G401.6 (cell line): ENCODE data around the gene TAGLN3.

Source experiments
- FAIRE-seq: peaks from 2 replicates; lab custom pipeline; 2012; peaks lifted over from hg19 to GRCh38; lab: Jason Lieb, UNC

TAGLN3 gene

DNA sequence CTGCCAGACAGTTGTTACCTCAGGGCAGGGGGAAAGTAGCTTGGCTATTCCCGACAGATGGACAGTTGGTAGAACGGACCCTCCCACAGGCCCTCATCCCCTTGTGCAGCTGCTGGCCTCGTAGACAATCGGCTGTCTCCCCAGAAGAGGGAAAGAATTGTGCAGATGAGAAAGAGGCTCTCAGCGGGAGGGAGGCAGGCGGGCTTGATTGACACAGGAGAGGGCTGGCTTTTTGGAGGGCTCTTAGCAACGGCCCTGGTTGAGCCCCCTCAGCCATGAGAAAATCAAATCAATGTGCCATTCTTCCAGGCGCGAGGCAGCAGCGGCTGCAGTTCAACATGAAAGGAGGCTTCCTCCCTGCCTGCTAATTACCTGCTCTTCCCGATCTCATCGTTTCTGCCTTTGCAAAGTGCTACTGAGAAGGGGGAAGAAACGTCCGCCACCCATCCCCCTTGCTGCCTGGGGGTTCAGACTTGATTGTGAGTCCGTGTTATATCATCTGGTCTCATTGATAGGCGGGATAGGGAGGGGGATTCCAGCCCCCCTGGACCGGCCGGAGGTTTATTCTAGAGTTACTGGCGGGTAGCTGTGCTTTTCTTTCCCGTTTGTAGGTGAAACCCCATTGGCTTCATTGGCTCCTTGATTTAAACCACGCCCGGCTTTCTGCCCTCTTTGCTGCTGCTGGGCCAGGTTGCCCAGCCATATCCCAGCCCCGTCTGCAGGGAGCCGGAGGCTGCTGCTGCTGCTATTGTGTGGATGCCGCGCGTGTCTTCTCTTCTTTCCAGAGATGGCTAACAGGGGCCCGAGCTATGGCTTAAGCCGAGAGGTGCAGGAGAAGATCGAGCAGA is at the start of gene TAGLN3:
Gene TAGLN3, plus strand, starts transcription at position 287 of the 848 bp plus-strand sequence. Its CDS starts 501 bp downstream, at position 788.
- no peak for FAIRE-seq

DNA sequence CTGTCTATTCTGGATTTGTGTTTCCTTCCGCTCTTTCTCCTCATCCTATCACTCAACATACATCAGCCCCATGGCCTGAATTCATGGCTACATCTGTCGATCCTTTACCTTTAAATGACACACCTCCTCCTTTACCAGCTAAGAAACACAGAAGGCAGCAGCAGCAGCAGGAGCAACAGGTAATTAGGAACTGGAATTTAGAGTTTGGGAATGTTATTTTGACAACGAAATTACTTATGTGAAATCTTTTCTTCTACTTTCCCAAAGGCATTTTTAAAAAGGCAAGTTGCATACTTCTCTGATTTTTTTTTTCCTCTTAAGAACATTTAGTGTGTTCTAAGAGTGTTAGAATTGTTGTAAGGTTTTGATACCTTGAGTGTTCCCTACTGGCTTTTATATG is 49.0 kb upstream of the TAGLN3 start:
- no peak for FAIRE-seq

DNA sequence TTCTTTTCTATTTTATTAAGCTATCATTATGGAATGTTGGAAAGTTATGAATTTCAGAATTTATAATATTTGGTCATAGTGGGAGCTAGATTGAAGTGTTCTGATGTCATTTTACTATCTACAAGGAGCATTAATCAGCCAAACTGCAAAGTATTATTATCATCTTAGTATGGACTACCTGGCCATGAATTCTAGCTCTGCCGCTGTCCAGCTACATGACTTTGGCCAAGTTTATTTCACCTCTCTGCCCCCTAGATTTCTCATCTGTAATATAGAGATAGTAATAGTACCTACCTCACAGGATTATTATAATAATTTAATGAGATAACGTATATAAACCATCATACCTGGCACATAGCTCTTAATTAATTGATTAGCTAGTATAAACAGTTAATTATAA is 47.7 kb upstream of the TAGLN3 start:
- no peak for FAIRE-seq

DNA sequence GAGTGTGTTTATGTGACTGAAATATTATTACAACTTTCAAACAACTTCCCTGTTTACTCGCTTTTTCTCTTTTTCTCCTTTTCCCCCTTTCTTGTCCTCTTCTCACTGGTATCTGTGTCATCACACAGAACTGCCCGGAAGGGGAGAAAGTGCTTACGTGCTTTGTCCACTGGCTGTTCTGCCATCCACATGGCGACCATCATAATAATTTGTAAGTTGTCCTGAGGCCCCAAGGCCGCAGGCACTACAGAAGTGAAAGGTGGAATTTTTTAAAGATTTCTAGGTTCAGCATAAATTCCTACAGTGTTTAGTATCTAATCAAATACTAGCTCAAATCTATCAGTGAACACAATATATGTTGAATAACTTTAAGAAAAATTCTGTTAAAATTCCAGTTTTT is 46.6 kb upstream of the TAGLN3 start:
- no peak for FAIRE-seq

DNA sequence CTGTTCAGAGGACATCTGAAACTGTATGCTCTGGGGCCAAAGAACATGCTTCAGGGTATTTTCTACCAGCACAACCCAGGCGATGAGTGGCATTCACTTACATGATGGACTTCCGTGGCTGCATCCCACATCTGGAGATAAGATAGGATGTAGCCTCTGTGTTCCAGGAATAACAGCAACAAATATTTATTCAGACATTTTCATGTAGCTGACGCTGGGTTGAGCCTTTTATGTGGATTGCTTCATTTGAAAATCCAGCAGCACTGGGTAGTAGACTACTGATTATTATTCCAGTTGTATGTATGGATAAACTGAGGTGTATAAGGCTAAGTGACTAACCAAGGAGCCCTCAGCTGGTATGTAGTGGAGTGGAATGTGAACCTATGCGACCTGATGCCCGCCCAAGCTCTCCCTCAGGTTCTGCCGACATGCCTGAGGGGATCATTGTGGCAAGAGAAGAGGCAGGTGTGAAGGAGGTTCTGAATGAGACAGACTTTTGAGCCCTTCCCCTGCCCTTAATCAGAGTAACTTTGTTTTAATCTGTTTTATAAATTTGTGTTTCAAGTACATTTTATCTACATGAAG is 45.8 kb upstream of the TAGLN3 start:
- no peak for FAIRE-seq

DNA sequence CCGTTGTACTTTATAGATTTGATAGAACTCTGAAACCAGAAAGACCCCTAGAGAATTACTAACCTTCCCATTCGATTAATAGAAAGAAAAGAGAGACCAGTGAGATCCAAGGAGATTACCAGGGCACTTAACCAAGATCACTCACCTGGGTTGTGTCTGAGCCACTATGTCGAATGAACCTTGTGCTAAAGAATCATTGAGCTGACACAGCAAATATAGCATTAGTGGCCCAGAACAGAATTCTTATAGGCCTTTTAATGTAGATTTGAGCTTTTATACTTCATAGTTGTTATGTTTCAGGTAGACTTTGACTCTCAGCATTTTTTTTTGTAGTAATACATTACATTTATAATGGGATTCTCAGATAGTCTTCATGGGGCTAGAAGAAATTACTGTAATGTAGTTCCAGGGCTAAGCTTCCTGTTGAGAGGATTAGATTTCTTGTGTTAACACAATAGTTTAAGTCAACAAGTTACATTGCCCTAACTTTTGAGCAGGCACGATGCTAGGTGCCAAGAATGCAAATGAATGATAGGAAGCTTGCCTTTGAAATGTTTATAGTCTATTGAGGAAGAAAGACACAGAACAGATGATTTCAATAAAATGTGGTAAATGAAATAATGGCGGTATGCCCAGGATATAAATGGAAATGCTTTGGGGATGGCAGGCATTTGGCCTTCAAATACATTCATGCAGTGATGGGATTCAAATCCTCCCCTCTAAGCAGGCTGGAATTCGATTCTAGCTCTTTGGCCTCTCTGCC is 44.3 kb upstream of the TAGLN3 start:
- no peak for FAIRE-seq

DNA sequence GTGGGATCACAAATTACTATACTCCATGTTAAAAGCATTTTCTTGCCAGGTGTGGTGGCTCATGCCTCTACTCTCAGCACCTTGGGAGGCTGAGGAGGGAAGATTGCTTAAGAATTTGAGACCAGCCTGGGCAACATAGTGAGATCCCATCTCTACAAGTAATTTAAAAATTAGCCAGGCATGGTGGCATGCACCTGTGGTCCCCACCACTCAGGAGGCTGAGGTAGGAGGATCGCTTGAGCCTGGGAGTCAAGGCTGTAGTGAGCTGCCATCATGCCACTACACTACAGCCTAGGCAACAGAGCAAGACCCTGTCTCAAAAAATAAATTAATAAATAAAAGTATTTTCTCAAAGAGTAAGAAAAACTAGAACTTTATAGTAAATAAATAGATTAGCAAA is 42.8 kb upstream of the TAGLN3 start:
- FAIRE-seq = no peak

DNA sequence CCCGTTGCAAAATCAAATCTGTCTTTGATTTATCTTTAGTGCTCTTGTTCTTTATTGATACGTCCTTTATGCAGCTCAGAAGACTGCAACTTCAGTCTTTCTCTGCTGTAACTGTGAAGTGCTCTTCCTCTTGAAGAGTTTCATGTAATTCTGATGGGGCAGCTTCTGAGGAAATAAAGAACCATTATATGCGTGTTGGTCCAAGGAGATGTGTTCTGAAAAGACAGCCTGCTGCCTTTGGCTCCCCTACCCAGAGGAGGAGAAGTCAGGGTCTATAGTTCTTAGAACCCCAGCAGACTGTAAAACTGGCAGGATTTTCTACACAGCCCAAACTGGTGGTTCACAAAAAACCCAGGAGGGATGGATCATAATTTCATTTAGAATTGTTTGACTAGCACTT is 42.3 kb upstream of the TAGLN3 start:
- no peak for FAIRE-seq

DNA sequence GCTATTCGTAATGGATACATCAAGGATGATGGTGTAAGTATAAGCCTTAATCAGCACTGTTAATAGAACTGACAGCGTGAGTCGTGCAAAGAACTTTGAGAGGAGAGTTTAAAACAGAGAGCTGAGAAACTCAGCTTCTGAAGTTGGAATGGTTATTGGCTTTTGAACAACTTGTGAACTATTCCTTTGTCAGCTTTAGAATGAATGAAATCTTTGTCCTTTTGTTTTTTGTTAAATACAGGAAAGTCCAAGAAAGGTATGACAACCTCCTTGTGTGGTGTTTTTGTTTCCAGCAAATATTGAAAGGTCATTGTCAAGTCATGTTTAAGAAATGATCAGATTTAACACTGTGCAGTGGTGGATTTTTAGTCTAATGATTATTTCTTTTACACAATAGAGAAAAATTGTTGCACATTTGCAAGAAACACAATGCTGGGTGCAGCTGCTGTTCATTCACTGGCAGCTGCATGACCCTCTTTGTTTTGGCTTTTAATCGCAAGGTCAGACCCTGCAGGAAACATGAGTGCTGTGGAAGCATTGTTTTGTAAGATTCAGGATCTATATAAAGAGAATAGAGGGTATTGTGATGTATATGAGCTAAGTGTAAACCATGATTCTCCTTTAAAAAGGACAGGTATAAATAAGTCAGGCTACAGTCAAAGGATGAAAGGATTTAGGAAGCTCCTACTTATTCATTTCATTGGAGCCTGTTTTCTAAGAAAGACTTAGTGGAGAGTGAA is 41.6 kb upstream of the TAGLN3 start:
- no peak for FAIRE-seq

DNA sequence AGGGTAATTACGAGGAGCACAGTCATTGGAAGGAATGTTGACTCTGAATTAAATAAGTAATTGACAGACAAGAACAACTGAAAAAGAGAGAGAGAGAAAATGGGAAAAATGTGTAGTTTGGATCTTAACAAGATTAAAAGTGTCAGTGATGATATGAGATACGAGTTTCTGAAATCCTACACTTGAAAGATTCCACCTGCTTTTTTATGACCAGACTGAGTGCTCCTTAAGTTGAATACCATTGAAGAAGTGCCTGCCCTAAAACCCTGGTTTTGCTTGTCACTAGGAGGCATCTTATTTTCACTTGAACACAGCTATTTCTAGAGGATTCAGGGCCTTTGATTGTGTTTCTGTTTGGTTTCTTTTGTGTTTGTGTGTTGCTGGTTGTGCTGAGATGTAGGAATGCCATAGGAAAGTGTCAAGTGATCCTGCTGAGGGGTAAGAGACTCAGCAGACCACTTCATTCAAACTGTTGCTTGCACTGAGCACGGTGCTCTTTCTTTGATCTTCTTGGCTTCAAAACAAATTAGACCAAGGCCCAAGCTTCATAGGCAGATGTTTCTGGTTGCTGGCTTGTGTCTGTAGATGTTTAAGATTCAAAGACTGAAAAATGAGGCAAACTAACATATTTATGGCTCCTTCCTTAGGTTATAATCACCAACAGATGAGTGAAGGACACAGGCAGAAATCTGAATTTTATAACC is 37.1 kb upstream of the TAGLN3 start:
- FAIRE-seq = no peak

DNA sequence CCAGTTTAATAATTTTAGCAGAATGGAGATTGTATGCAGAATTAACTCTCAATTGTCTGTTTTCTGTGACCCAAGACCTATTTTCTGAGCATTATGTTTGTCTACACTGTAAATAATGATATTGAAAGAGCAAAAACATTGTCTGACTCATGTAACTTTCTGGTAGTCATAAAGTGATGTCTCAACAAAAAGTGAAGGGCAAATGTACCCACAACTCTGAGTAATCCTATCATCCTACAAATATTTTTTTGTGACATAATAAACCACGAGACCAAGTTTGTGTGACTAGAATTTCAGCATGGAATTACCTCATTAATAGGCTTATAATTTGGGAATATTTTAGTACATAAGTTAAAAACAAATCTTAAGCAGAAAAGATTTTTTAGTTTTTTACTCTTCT is 35.3 kb upstream of the TAGLN3 start:
- FAIRE-seq = no peak

DNA sequence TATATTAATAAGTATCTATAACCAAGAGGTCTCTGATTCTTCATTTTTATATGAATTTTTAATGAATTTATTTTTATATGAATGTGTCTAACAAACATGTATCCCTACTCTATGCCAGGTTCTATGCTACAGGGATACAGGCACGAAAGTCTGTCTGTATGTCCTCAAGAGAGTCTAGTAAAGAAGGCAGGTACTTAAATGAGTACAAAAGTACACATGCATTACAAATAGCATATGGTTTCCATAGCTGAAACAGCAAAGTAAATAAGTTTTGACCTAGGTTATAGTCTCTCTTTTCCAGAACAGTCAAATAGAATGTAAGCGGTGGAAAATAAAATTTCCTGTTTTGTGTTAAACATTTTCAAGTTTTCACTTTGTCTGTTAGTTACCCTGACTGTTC is 33.2 kb upstream of the TAGLN3 start:
- no peak for FAIRE-seq

DNA sequence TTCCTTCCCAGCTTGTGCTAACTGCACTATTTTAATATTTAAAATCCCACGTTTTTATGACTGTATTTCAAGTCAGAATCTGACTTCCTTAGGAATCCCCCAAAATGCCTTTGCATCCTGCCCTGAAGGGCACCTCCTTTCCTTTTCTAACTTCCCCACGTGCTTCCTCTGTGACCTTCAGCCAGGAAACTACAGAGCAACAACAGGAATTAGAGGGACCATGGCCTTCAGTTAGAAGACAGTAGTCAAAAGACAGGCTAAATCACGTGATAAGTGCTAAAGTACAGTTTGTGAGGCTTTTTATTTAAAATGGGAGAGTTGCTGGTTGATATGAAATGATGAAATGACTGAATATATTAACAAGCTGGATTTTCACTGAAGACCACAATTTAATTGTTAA is 31.7 kb upstream of the TAGLN3 start:
- no peak for FAIRE-seq

DNA sequence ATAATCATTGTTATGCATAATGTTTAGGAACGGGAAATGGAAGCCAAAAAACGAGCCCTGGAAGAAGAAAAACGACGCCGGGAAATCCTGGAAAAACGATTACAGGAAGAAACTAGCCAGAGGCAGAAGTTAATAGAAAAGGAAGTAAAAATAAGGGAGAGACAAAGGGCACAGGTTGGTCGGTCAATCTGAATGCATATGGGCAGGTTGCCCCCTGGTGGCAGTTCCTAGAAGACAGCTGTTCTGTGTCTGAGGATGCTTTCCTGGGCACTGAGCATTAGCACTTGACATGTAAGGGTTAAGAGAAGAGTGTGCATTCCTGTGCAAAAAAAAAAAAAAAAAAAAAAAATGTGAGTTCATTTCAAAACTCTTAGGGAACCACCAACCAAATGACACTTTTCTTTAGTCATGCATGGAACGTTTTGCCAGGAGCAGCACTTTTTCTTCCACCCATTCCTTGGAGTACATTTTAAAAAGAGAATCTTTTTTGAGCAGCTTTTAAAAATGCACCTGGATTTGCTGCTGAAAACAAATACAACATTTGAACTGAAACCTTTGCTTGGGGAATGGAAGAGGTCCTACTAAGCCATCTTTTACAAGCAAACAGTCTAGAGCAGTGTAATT is 31.0 kb upstream of the TAGLN3 start:
- peak; percentile 85 for FAIRE-seq

DNA sequence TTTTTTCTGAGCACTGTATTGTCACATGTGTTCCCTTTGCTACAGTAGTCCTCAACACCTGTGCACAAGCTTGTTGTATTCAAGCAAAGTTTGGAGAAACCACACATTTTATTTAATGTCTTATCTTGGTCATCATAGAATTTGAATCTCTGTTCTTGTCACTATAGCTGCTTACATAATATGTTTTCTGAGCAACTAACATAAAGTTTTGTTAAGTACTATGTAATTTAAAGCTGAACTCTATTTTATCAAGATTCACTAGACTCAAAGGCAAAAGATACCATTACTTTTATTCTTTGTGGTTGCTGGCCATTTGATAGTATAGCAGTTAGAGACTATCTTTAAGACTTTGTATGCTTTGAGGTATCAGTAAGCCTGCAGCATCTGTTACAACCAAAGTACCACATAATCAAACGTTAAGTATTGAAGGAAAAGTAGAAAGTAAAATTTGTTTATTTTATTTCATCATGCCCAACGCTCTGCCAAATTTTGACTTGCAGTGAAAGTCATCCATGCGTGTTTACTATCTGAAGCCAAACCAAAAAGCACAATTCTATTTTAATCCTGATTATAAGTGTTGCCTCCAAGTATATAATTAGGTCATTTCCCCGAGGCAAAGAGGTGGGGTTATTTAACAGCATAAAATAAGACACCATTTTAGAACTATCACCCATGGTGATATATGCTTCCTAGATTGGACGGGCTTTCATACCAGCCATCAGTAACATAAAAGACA is 30.2 kb upstream of the TAGLN3 start:
- FAIRE-seq = no peak

DNA sequence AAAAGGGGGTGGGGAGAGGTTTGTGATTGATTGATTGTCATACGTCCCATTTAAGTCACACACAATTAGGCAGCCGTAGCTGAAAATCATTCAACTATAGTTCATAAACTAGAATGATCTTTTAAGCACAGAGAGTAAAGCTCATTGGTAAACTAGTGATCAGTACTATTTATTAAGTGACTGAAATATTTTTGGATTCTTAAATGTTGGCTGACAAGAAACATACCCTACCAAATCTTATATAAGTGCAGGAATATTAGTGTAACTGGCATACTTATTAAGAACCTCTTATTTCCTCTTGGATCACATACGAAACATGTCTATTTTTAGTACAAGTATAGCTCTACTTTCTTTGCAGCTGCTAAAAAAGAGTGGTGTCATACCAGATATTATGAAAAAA is 28.3 kb upstream of the TAGLN3 start:
- no peak for FAIRE-seq

DNA sequence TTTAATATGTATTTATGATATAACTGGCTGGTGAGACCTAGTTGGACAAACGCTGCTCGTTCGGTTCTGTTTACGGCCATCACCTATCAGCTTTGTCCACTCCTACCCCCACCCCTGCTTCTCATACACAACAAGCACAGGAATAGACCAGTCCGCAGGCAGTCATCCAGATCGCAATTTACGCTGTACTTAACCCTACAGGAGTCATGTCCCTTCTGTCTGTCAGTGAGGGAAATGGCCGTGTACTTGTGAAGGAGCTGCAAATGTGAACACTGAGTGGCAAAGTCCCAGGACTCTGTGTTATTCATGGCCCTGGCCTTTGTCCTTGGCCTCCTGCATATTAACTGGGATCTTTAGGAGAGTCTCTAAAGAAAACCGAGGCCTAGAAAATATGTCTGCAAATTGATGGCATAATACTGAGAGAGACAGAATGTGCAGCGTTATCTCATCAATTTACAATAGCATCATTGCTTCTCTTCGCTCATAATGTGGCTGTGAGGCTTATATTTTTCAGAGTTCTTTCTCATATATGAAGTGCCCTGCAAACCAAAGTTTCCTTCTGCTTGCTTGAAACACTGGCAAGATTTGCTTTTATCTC is 27.1 kb upstream of the TAGLN3 start:
- no peak for FAIRE-seq

DNA sequence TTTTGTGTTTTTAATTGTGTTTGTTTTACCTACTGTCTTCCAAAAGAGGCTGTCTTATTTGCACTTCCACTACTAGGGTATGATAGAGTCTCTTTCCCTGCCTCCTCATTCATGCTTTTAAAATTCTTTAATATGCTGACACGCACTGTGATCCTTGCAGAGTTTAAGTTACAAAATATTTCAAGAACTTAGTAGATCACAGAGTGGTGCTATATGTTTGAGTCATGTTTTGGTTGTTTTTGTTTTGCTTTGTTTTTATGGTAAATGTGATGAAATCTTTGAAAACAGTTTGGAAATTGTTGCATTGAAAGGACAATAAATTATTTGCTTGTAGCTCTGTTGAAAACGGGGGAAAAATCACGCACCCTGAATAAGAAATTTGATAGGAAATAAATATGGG is 25.8 kb upstream of the TAGLN3 start:
- FAIRE-seq = no peak

DNA sequence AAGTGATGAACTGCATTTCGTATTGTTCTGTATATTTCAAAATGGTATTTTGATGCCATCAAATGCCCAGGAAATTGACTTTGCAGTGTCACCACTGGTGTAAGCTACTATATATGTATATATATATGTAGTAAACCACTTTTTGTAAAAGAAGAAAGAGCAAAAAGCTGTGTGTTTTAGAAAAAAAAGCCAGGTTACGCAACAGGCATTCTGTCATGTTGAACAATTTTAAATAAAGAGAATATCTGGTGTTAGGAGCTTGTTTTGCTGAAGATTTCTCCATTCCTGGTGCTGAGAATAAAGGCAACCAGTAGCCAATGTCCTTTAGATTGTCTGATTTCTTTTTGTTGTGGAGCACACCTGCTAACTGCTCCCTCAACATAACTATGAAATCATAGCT is 23.6 kb upstream of the TAGLN3 start:
- FAIRE-seq = no peak

DNA sequence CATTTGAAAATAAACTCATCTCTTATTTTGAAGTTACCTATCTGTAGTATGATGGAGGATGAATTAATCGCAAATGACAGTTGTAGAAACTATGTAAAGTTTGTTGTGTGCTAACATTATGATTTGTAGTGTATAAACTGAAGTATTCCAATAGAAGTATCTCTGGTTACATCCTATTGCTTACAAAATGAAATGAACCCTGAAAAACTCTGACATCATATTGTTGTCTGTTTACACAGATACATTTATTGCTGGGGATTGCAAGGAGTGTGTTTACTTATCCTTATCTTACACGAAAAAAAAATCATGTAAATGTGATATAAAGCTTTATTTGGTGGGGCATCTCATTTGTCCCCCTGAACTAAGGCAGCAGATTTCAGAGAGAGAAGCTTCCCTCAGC is 22.5 kb upstream of the TAGLN3 start:
- no peak for FAIRE-seq
